Keratinocyte (primary cell): ENCODE measurements around the gene FMN2. TPM values are rescaled to one million over a fixed set of nuclear protein-coding genes. Genes with fewer than 3 reads are reported as not detected.

Source experiments
- DNase-seq: peaks from one replicate; pipeline ENCODE4 v3.0.0-alpha.2; 2011; ENCODE audit warnings: low read depth, missing footprints, low spot score
- FAIRE-seq: peaks from 2 replicates; lab custom pipeline; 2011; peaks lifted over from hg19 to GRCh38; lab: Jason Lieb, UNC
- H2AFZ ChIP-seq: 2 replicates; pipeline ENCODE4 v1.6.0; 2012; ENCODE audit warnings: low read length, control low read depth, inconsistent platforms; ENCODE audit not compliant: control insufficient read depth
- H3K27ac ChIP-seq: 2 replicates; pipeline ENCODE4 v1.5.1; 2011; ENCODE audit warnings: low read length; ENCODE audit not compliant: control insufficient read depth, insufficient read depth
- H3K27me3 ChIP-seq: 3 replicates; pipeline ENCODE4 v1.6.0; 2011; ENCODE audit warnings: low read length; ENCODE audit not compliant: control insufficient read depth, insufficient read depth; ENCODE audit errors: extremely low read depth
- H3K36me3 ChIP-seq, 2 experiments: 2 replicates in 1 of 2; 3 replicates in 1 of 2; pipeline ENCODE4 v1.5.1; 2011; ENCODE audit warnings: low read length in 2 of 2, mild to moderate bottlenecking in 1 of 2; ENCODE audit not compliant: control insufficient read depth in 2 of 2, insufficient read depth in 2 of 2; ENCODE audit errors: extremely low read depth in 1 of 2
- H3K4me1 ChIP-seq: 3 replicates; pipeline ENCODE4 v1.5.1; 2011; ENCODE audit warnings: low read length; ENCODE audit not compliant: control insufficient read depth, insufficient read depth; ENCODE audit errors: extremely low read depth
- H3K4me2 ChIP-seq: 3 replicates; pipeline ENCODE4 v1.6.0; 2011; ENCODE audit warnings: low read depth, low read length; ENCODE audit not compliant: control insufficient read depth, insufficient read depth; ENCODE audit errors: extremely low read depth
- H3K4me3 ChIP-seq, 3 experiments: fragments of 200-600 bp in 1 of 3; sonication (generic) in 1 of 3; 2 replicates in 2 of 3; 3 replicates in 1 of 3; pipeline ENCODE4 v1.5.1; 2011 to 2016; ENCODE audit warnings: low read length in 3 of 3, mild to moderate bottlenecking in 3 of 3, control low read depth in 2 of 3, inconsistent platforms in 1 of 3, low read depth in 1 of 3, mixed read lengths in 1 of 3, mixed run types in 1 of 3, moderate library complexity in 1 of 3; ENCODE audit not compliant: control insufficient read depth in 2 of 3, insufficient read depth in 2 of 3; ENCODE audit errors: extremely low read depth in 1 of 3
- H3K79me2 ChIP-seq: 2 replicates; pipeline ENCODE4 v1.6.0; 2012; ENCODE audit warnings: low read length; ENCODE audit not compliant: control insufficient read depth, insufficient read depth
- H3K9ac ChIP-seq: 3 replicates; pipeline ENCODE4 v1.6.0; 2011; ENCODE audit warnings: low read length; ENCODE audit not compliant: control insufficient read depth, insufficient read depth; ENCODE audit errors: extremely low read depth
- H3K9me1 ChIP-seq: 3 replicates; pipeline ENCODE4 v1.6.0; 2011; ENCODE audit warnings: low read length; ENCODE audit not compliant: control insufficient read depth, insufficient read depth; ENCODE audit errors: extremely low read depth
- H3K9me3 ChIP-seq: 2 replicates; pipeline ENCODE4 v1.5.1; 2012; ENCODE audit warnings: low read depth, low read length; ENCODE audit not compliant: control insufficient read depth
- H4K20me1 ChIP-seq: 3 replicates; pipeline ENCODE4 v1.6.0; 2011; ENCODE audit warnings: low read length; ENCODE audit not compliant: control insufficient read depth, insufficient read depth; ENCODE audit errors: extremely low read depth
- EZH2 ChIP-seq: IDR thresholded peaks from one replicate; pipeline ENCODE4 v1.6.1; 2012; ENCODE audit warnings: inconsistent platforms, mild to moderate bottlenecking, low read length, moderate library complexity
- dilution Hi-C: fragments of 300-500 bp; cut with MboI; formaldehyde crosslinking; loops from one replicate; pipeline ENCODE4 v1.7.0; 2020; ENCODE audit warnings: low sequenced_read_pairs; ENCODE audit not compliant: extremely low pct_ligation_motif_present
- polyA plus RNA-seq, 5 experiments: library from polyadenylated mRNA; depleted of rRNA in 3 of 5; stranded (reverse) in 3 of 5; stranded (forward) in 1 of 5; unstranded in 1 of 5; fragments of >200 nt; gene quantifications; 1 replicate in 1 of 5; 2 replicates in 3 of 5; 3 replicates in 1 of 5; pipeline versions ENCODE4 v1.2.1 to v1.2.3, GENCODE V29; 2011 to 2012; ENCODE audit warnings: missing spikeins in 2 of 5, low read depth in 1 of 5, low replicate concordance in 1 of 5
- TF ChIP-seq, protein P1 (sequence below), 3 experiments: IDR thresholded peaks in 1 of 3; conservative IDR thresholded peaks in 1 of 3; optimal IDR thresholded peaks in 1 of 3; 2 replicates in 2 of 3; 3 replicates in 1 of 3; pipeline versions ENCODE3 to v1.5.1; 2011; ENCODE audit warnings: low read length in 3 of 3, mild to moderate bottlenecking in 3 of 3, moderate library complexity in 2 of 3, control low read depth in 1 of 3, inconsistent platforms in 1 of 3; ENCODE audit not compliant: insufficient read depth in 2 of 3; ENCODE audit errors: extremely low read depth in 1 of 3

FMN2 gene
- polyA plus RNA-seq, 1 donor (not counting 4 experiments of a cell fraction or from before 2014, with no cell fraction given): not detected

DNA sequence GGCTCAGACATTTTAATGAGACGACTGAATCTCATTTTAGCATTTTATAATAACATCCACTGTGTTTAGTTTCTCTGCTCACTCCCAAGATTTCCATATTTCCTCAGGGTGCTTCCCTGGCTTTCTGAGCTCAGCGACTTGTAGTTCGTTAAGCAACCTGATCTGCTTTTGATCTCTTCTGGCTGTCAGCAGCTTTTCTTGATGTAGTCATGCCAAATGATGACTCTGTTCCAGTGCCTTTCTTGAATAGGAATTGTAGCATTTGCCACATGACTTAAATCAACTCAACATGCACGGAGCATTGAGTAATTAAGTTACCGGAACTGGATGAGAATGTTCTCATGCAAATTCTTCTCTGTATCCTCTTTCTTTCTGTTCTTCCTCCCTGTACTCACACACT, 246.1 kb downstream of the FMN2 start:
- H3K4me3 ChIP-seq: no peak overlapping the region
- H3K27me3 ChIP-seq: no peaks in the 10 kb centered on the region
- no peaks in the 10 kb centered on the region for H3K9me3 ChIP-seq
- no peak for TF ChIP-seq EZH2
- TF ChIP-seq, protein P1, sequence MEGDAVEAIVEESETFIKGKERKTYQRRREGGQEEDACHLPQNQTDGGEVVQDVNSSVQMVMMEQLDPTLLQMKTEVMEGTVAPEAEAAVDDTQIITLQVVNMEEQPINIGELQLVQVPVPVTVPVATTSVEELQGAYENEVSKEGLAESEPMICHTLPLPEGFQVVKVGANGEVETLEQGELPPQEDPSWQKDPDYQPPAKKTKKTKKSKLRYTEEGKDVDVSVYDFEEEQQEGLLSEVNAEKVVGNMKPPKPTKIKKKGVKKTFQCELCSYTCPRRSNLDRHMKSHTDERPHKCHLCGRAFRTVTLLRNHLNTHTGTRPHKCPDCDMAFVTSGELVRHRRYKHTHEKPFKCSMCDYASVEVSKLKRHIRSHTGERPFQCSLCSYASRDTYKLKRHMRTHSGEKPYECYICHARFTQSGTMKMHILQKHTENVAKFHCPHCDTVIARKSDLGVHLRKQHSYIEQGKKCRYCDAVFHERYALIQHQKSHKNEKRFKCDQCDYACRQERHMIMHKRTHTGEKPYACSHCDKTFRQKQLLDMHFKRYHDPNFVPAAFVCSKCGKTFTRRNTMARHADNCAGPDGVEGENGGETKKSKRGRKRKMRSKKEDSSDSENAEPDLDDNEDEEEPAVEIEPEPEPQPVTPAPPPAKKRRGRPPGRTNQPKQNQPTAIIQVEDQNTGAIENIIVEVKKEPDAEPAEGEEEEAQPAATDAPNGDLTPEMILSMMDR (optimal IDR thresholded peaks at IDR 0.05 in 1 of 3, IDR thresholded peaks at IDR 0.05 in 1 of 3, conservative IDR thresholded peaks at IDR 0.05 in 1 of 3; ENCODE audit: extremely low read depth in 1 of 3, insufficient read depth in 2 of 3, low read length in 3 of 3): no peak
- H3K9me1 ChIP-seq: no peaks in the 10 kb centered on the region
- no peaks in the 10 kb centered on the region for H4K20me1 ChIP-seq
- no peak overlapping the region for H3K27ac ChIP-seq
- H3K36me3 ChIP-seq: no peaks in the 10 kb centered on the region
- dilution Hi-C loops: no loop called here
- H3K9ac ChIP-seq: no peak overlapping the region
- no peak overlapping the region for H3K4me2 ChIP-seq
- DNase-seq: no peak
- no peak for FAIRE-seq
- H2AFZ ChIP-seq: no peak overlapping the region
- H3K79me2 ChIP-seq: no peaks in the 10 kb centered on the region
- no peaks in the 10 kb centered on the region for H3K4me1 ChIP-seq

DNA sequence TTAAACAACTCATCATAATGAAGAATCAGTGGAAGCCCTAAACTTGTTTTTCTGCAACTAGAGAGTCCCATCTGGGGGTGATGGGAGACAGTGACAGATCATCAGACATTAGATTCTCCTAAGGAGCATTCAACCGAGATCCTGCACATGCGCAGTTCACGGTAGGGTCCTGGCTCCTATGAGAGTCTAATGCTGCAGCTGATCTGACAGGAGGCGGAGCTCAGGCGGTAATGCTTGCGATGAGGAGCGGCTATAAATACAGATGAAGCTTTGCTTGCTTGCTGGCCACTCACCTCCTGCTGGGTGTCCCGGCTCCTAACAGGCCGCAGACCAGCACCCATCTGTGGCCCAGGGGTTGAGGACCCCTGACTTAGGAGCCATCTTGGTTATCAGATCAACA, 247.2 kb downstream of the FMN2 start:
- DNase-seq: no peak
- Histone ChIP-seq H3K9ac (no peak overlapping the region), H3K4me1 (no peaks in the 10 kb centered on the region), H3K27me3 (no peaks in the 10 kb centered on the region), H2AFZ (no peak overlapping the region), H4K20me1 (no peaks in the 10 kb centered on the region), H3K9me1 (no peaks in the 10 kb centered on the region), H3K36me3 (no peaks in the 10 kb centered on the region), H3K4me2 (no peak overlapping the region), H3K79me2 (no peaks in the 10 kb centered on the region), H3K4me3 (no peak overlapping the region), H3K9me3 (no peaks in the 10 kb centered on the region), H3K27ac (no peak overlapping the region)
- no peak for TF ChIP-seq EZH2
- TF ChIP-seq, protein P1 (optimal IDR thresholded peaks at IDR 0.05 in 1 of 3, IDR thresholded peaks at IDR 0.05 in 1 of 3, conservative IDR thresholded peaks at IDR 0.05 in 1 of 3; ENCODE audit: extremely low read depth in 1 of 3, insufficient read depth in 2 of 3, low read length in 3 of 3): no peak
- no peak for FAIRE-seq
- dilution Hi-C loops: no loop called here
